SK-N-SH (cell line): ENCODE data around the gene TP73. TPM values are rescaled to one million over a fixed set of nuclear protein-coding genes. Genes with fewer than 3 reads are reported as not detected.

Source experiments
- CTCF ChIA-PET: fragments of 300-600, 350-600 bp; formaldehyde crosslinking; extraction: SDS; loops from one replicate; lab custom pipeline; 2021; lab: Yijun Ruan, JAX
- POLR2A ChIA-PET: fragments of 350-600 bp; sonication (Branson Sonifier 250); formaldehyde crosslinking; extraction: SDS; loops from one replicate; lab custom pipeline; 2020; ENCODE audit warnings: antibody characterized with exemption, inconsistent platforms; lab: Yijun Ruan, JAX
- DNase-seq: peaks from one replicate; pipeline ENCODE4 v3.0.0; 2012
- H2AFZ ChIP-seq: fragments of 200-600 bp; sonication (generic); 2 replicates; pipeline ENCODE4 v1.8.1; 2016; ENCODE audit warnings: antibody characterized with exemption, mild to moderate bottlenecking, low read depth
- H3F3A ChIP-seq: fragments of 200-600 bp; sonication (generic); replicated peaks from 2 replicates; pipeline ENCODE3; 2016; ENCODE audit warnings: antibody characterized with exemption, mild to moderate bottlenecking; ENCODE audit not compliant: insufficient read depth
- H3K27ac ChIP-seq, 2 experiments: fragments of 200-500 bp in 1 of 2; fragments of 200-600 bp in 1 of 2; sonication (Bioruptor generic) in 1 of 2; sonication (generic), shearing (Covaris generic) in 1 of 2; 2 replicates each; pipeline versions ENCODE4 v1.5.1 to v1.6.1; 2014 to 2016; ENCODE audit warnings: low read depth in 2 of 2, inconsistent platforms in 1 of 2, low read length in 1 of 2, mild to moderate bottlenecking in 1 of 2, mixed read lengths in 1 of 2
- H3K27me3 ChIP-seq: fragments of 200-600 bp; sonication (generic), shearing (Covaris generic); 2 replicates; pipeline ENCODE4 v1.6.1; 2016; ENCODE audit warnings: mixed run types; ENCODE audit not compliant: insufficient read depth
- H3K36me3 ChIP-seq, 2 experiments: fragments of 200-500 bp in 1 of 2; fragments of 200-600 bp in 1 of 2; sonication (Bioruptor generic) in 1 of 2; sonication (generic) in 1 of 2; replicated peaks in 1 of 2; 2 replicates each; pipeline versions ENCODE3 to v1.5.1; 2014 to 2016; ENCODE audit warnings: low read length in 1 of 2, mild to moderate bottlenecking in 1 of 2; ENCODE audit not compliant: insufficient read depth in 2 of 2, control insufficient read depth in 1 of 2
- H3K4me1 ChIP-seq, 2 experiments: fragments of 200-500 bp in 1 of 2; fragments of 200-600 bp in 1 of 2; sonication (Bioruptor generic) in 1 of 2; sonication (generic), shearing (Covaris generic) in 1 of 2; 2 replicates each; pipeline versions ENCODE4 v1.5.1 to v1.6.1; 2014 to 2016; ENCODE audit warnings: low read depth in 1 of 2, low read length in 1 of 2, mixed run types in 1 of 2; ENCODE audit not compliant: insufficient read depth in 2 of 2, control insufficient read depth in 1 of 2
- H3K4me2 ChIP-seq: fragments of 200-600 bp; sonication (generic), shearing (Covaris generic); 2 replicates; pipeline ENCODE4 v1.6.1; 2017; ENCODE audit warnings: mixed run types
- H3K4me3 ChIP-seq, 2 experiments: fragments of 200-500 bp in 1 of 2; fragments of 200-600 bp in 1 of 2; sonication (Bioruptor generic) in 1 of 2; sonication (generic), shearing (Covaris generic) in 1 of 2; 2 replicates each; pipeline versions ENCODE4 v1.5.1 to v1.8.1; 2014 to 2016; ENCODE audit warnings: low read depth in 2 of 2, inconsistent platforms in 1 of 2, low read length in 1 of 2, mild to moderate bottlenecking in 1 of 2, mixed read lengths in 1 of 2, moderate library complexity in 1 of 2
- H3K79me2 ChIP-seq: fragments of 200-600 bp; sonication (generic); 2 replicates; pipeline ENCODE4 v1.8.1; 2017; ENCODE audit warnings: mild to moderate bottlenecking; ENCODE audit not compliant: insufficient read depth
- H3K9ac ChIP-seq: fragments of 200-600 bp; sonication (generic); 2 replicates; pipeline ENCODE4 v1.6.1; 2017; ENCODE audit warnings: mixed run types
- H3K9me2 ChIP-seq: fragments of 200-600 bp; sonication (generic); 2 replicates; pipeline ENCODE4 v1.6.1; 2017; ENCODE audit warnings: mixed run types
- H3K9me3 ChIP-seq: fragments of 200-600 bp; sonication (generic); 2 replicates; pipeline ENCODE4 v1.6.1; 2017; ENCODE audit warnings: mixed run types, mild to moderate bottlenecking, moderate library complexity
- H4K20me1 ChIP-seq: fragments of 200-600 bp; sonication (generic); 2 replicates; pipeline ENCODE4 v1.6.1; 2017; ENCODE audit warnings: mild to moderate bottlenecking, mixed run types; ENCODE audit not compliant: insufficient read depth
- CTCF ChIP-seq: fragments of 200-600 bp; sonication (generic); IDR thresholded peaks from 2 replicates; pipeline ENCODE4 v1.6.1; 2017; ENCODE audit warnings: antibody characterized with exemption, mild to moderate bottlenecking, moderate library complexity
- EP300 ChIP-seq, 2 experiments: IDR thresholded peaks; 2 replicates each; pipeline versions ENCODE4 v1.4.0 to v1.6.1; 2012; ENCODE audit warnings: borderline replicate concordance in 1 of 2, low read depth in 1 of 2, low read length in 1 of 2
- FOXM1 ChIP-seq: IDR thresholded peaks from 2 replicates; pipeline ENCODE4 v1.4.0; 2012; ENCODE audit warnings: low read depth, mild to moderate bottlenecking
- GABPA ChIP-seq: IDR thresholded peaks from 2 replicates; pipeline ENCODE4 v1.4.0; 2012; ENCODE audit warnings: low read depth, mild to moderate bottlenecking
- GATA2 ChIP-seq: sonication (generic); formaldehyde crosslinking; IDR thresholded peaks from 2 replicates; pipeline ENCODE4 v1.5.0; 2020; ENCODE audit warnings: mild to moderate bottlenecking, missing genetic modification reagents
- JUND ChIP-seq: IDR thresholded peaks from 2 replicates; pipeline ENCODE4 v1.4.0; 2012
- NRF1 ChIP-seq: IDR thresholded peaks from 2 replicates; pipeline ENCODE4 v1.6.1; 2012; ENCODE audit warnings: low read depth, mild to moderate bottlenecking, low read length
- REST ChIP-seq: IDR thresholded peaks from 2 replicates; pipeline ENCODE4 v1.6.1; 2012; ENCODE audit warnings: mild to moderate bottlenecking, low read depth, low read length, moderate library complexity
- TAF1 ChIP-seq: IDR thresholded peaks from 2 replicates; pipeline ENCODE4 v1.6.1; 2012; ENCODE audit warnings: low read depth, mild to moderate bottlenecking, low read length, moderate library complexity, borderline replicate concordance
- WGBS: methylation state at CpG from one replicate; pipeline ENCODE4 v1.1.6; 2017; ENCODE audit warnings: low lambda C conversion rate; 5-methylcytosine and 5-hydroxymethylcytosine counted together
- polyA plus RNA-seq, 3 experiments: library from polyadenylated mRNA; depleted of rRNA; stranded (reverse); fragments of >200 nt; gene quantifications; 2 replicates each; pipeline ENCODE4 v1.2.3, GENCODE V29; 2012

TP73 gene
- polyA plus RNA-seq, 1 of the 3 experiments (the other 2 are of a cell fraction) = 0.64 TPM

- Histone ChIP-seq H3K9ac (no peak overlapping the region), H3K27me3 (no peaks in the 10 kb centered on the region), H3K9me2 (no peaks in the 10 kb centered on the region), H2AFZ (no peak overlapping the region), H3K79me2 (no peaks in the 10 kb centered on the region), H3F3A (no peaks in the 10 kb centered on the region), H3K4me1 (peaks cover 0 to 99% of the 10 kb centered on the region in 2 experiments; a peak in 2 of 4 replicates), H3K27ac (peak overlapping the region in 1 of 2 experiments; percentile 39; a peak in 1 of 4 replicates), H3K9me3 (no peaks in the 10 kb centered on the region), H3K4me3 (no peak overlapping the region), H4K20me1 (no peaks in the 10 kb centered on the region), H3K36me3 (no peaks in the 10 kb centered on the region), H3K4me2 (no peak overlapping the region)
- ChIA-PET POLR2A (interaction anchor here (1.0 kb wide), 1 partner anchor 11 kb away, joined by 3 read pairs; no protein-coding TSS in a partner anchor), CTCF (interaction anchor here (8.0 to 16.2 kb wide), 2 partner anchors 8 to 13 kb away, joined by 85 to 369 read pairs; no protein-coding TSS in a partner anchor)
- DNase-seq = no peak
- TF ChIP-seq NRF1 = no peak
- 47% methylated on average over 3 of the region's 10 CpGs for WGBS
These were observed 62.0 kb downstream of the TP73 start for GRCh38 chr1:3714284-3714741.

GRCh38 chr1:3714814-3715213 lies 62.5 kb downstream of the TP73 start:
- H3K79me2 ChIP-seq = no peaks in the 10 kb centered on the region
- H3K27ac ChIP-seq = peak overlapping the region in 1 of 2 experiments; percentile 28; a peak in 1 of 4 replicates
- no peak for DNase-seq
- WGBS = no CpG with 5 or more reads among the region's 10 CpGs
- no peaks in the 10 kb centered on the region for H3K27me3 ChIP-seq
- H3K4me1 ChIP-seq = peaks cover 0 to 99% of the 10 kb centered on the region in 2 experiments; a peak in 2 of 4 replicates
- no peaks in the 10 kb centered on the region for H3K9me3 ChIP-seq
- ChIA-PET CTCF (interaction anchor here (1.3 to 16.2 kb wide), 3 partner anchors 8 to 262 kb away, joined by 3 to 369 read pairs (median 85); no protein-coding TSS in a partner anchor), POLR2A (interaction anchor here (1.0 kb wide), 1 partner anchor 12 kb away, joined by 3 read pairs; no protein-coding TSS in a partner anchor)
- no peak overlapping the region for H3K9ac ChIP-seq
- no peak overlapping the region for H2AFZ ChIP-seq
- no peaks in the 10 kb centered on the region for H4K20me1 ChIP-seq
- H3K4me3 ChIP-seq = no peak overlapping the region
- H3K4me2 ChIP-seq = no peak overlapping the region
- H3K36me3 ChIP-seq = no peaks in the 10 kb centered on the region
- H3K9me2 ChIP-seq = no peaks in the 10 kb centered on the region
- H3F3A ChIP-seq = no peaks in the 10 kb centered on the region
- no peak for TF ChIP-seq GATA2
- TF ChIP-seq JUND = no peak
- no peak for TF ChIP-seq FOXM1
- no peak for TF ChIP-seq GABPA
- TF ChIP-seq CTCF = no peak
- no peak for TF ChIP-seq REST
- TF ChIP-seq EP300 (IDR thresholded peaks at IDR 0.05; ENCODE audit: borderline replicate concordance in 1 of 2, low read depth in 1 of 2, low read length in 1 of 2) = no peak
- no peak for TF ChIP-seq TAF1
